GM19438 (cell line): ENCODE results near the gene LONRF3.
"Not testable (repeated sequence)": the region's sequence is repeated elsewhere in the genome, so short reads cannot be mapped to it uniquely, and the experiment has no call there.

Source experiments
- ATAC-seq: cut with Tn5 transposase; IDR thresholded peaks from one replicate; pipeline ENCODE4 v1.9.1; 2021; ENCODE audit warnings: low read depth; ENCODE audit not compliant: unreplicated experiment

LONRF3 gene

GRCh38 chrX:118980761-118981160 is 6.3 kb downstream of the LONRF3 start:
- ATAC-seq = no peak

DNA sequence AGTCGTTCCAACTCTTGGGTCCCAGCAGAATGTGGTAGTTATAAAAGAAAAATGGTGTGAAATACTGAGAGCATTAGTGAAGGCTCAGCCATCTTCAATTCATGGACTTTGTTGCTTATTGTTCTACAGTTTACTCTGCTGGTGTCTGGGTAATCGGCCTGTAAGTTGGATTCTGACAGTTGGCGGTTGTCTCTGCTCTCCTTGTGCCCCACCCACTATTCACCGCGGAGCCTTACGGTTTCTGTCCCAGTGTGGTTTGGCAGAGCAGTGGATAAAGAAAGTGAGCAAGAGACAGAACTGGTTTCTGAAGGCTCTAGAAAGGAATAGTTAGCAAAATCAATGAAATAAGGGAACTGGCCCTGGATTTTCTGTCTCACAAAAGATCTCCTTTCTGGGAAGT is 9.1 kb downstream of the LONRF3 start:
- ATAC-seq = no peak

- no peak for ATAC-seq
These were observed 14.5 kb downstream of the LONRF3 start for GRCh38 chrX:118988911-118989310.

DNA sequence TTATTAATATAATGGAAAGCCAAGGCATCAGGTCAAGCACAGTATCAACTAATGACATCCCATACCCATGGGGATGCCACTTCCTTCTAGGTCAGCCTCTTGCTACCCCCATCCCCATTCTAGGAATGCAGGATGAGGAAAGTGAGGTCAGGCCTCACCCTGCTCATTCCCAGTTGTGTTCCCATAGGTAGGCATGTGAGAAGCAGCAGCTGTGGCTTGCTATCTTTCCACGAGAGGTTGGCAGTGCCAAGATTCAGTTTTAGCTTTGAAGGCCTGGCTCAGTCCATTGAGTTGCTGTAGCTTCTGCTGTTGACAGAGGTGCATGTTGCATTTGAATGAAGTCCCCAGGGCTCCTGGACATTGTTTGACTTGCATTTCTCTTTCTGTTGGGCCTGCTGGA is 15.5 kb downstream of the LONRF3 start:
- no peak for ATAC-seq

DNA sequence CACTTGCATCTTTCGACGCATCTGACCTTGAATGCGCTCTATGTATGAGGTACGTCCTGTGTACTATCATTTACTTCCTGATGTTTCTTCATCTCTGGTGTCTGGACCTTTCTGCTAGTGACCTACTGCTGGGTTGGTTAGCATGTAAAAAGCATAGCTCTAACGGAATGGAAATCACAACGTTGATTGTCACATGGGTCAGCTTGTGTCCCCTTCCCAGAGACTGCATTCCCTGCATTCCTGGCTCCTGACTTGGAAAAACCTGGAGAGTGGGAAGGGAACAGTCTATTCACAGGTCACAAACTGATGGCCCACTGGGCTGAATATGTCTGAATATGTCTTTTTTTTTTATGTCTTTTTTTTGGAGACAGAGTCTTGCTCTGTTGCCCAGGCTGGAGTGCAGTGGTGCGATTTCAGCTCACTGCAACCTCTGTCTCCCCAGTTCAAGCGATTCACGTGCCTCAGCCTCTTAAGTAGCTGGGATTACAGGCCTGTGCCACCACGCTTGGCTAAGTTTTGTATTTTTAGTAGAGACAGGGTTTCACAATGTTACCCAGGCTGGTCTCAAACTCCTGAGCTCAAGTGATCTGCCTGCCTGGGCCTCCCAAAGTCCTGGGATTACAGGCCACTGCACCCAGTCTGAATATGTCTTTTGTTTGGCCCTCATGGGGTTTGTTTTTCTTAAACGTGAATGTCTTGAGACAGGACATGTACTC is 16.3 kb downstream of the LONRF3 start:
- no peak for ATAC-seq

DNA sequence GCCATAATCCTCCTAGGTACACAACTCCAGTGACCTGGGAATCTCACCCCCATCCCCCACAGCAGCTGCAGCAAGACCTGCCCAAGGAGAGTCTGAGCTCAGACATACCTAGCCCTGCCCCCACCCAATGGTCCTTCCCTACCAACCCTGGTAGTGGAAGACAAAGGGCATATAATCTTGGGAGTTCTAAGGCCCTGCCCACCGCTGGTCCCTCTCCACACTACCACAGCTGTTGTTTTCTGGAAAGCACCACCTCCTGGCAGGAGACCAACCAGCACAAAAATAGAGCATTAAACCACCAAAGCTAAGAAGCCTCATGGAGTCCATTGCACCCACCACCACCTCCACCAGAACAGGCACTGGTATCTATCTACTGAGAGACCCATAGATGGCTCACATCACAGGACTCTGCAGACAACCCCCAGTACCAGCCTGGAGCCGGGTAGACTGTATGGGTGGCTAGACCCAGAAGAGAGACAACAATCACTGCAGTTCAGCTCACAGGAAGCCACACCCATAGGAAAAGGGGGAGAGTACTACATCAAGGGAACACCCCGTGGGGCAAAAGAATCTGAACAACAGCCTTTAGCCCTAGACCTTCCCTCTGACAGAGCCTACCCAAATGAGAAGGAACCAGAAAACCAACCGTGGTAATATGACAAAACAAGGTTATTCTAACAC is 18.2 kb downstream of the LONRF3 start:
- ATAC-seq = not testable (repeated sequence)

DNA sequence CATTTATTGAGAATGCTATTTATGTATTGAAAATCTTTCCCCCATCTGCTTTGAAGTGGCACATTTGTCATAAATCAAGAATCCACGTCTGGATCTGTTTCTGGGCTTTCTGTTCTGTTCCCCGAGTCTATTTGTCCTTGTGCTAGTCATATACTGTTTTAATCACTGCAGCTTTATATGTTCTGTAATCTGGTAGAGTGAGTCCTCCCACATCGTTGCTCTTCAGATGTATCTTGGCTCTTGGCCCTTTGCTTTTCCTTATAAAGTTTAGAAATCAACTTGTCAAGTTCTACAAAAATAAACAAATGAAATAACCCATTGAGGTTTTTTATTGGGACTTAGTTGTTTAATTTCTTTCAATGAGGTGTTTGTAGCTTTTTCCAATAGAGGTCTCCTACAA is 29.0 kb downstream of the LONRF3 start:
- no peak for ATAC-seq

DNA sequence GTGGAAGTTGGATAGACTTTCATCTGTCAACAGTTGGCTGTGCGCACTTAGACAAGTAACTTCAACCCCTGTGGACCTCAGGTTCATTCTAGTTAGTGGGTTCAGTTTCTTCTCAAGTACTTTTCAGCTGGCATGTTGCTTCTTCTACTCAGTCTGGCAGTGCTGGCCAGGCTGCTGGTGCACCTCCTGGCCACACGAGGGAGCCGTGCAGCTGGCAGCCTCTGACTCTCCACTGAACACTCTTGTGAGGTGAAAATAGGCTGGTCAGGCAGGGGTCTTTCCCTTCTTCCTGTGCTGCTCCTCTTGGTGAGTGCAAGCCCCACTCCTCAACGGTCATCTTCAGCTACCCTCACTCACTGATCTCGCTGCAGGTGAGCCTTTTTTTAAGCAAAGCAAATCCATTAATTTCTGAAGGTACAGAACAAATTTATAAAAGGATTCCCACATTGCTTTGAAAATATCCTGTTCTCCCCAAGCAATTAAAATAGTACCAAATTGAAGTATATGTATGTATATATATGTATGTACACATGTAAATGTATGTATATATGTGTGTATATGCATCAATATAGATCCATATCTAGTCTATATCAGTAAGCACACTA is 30.6 kb downstream of the LONRF3 start:
- ATAC-seq = no peak

DNA sequence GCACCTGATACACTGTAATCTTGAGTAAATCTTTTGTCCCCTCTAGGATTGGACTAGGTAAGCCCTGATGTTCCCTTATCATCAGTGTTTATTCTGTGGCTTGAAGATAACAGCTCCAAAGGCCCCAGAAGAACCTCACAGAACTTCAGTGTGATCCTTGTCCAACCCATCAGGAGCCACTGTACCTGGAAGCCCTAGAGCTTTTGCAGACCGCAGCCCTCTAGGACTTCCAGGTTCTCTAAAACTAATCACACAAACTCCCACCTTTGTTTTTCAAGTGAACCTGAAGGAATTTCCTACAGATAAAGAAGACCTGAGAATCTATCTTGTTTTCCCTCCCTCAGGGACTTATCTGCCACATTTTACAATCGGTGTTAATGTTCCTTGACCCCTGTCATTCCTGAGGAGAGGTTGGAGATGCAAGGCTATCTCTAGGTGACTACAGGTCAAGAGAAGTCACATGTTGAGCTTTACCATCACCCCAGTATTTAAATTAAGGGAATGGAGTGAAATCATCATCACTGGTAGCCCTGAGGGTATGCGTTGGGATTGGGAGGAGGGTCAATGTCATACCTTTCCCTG is 32.9 kb downstream of the LONRF3 start:
- no peak for ATAC-seq

GRCh38 chrX:119008110-119008744 is 33.8 kb downstream of the LONRF3 start:
- no peak for ATAC-seq

GRCh38 chrX:119009071-119009470 is 34.7 kb downstream of the LONRF3 start:
- no peak for ATAC-seq

- no peak for ATAC-seq
These were observed 36.1 kb downstream of the LONRF3 start for GRCh38 chrX:119010491-119010890.

- no peak for ATAC-seq
These were observed 38.7 kb downstream of the LONRF3 start for GRCh38 chrX:119013164-119013563.

- peak; percentile 96 for ATAC-seq
These were observed 41.2 kb downstream of the LONRF3 start for GRCh38 chrX:119015407-119016237.

DNA sequence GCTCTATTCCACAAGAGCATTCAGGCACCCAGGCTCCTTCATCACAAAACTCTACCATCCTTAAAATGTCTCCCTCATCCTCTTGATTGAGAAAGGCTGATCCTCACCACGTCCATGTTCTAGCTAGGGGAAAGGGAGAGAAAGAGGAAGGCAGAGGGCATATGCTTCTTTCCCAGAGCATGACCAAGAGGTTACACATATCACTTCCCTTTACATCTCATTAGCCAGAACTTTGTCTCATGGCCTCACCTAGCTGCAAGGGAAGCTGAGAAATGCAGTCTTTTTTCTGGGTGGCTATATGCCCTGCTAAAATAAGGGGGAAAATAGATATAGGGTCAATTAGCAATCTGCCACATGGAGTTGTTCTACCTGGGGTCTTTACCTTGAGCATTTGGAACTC is 42.7 kb downstream of the LONRF3 start:
- ATAC-seq = no peak

- no peak for ATAC-seq
These were observed 51.5 kb downstream of the LONRF3 start for GRCh38 chrX:119025900-119026299.

DNA sequence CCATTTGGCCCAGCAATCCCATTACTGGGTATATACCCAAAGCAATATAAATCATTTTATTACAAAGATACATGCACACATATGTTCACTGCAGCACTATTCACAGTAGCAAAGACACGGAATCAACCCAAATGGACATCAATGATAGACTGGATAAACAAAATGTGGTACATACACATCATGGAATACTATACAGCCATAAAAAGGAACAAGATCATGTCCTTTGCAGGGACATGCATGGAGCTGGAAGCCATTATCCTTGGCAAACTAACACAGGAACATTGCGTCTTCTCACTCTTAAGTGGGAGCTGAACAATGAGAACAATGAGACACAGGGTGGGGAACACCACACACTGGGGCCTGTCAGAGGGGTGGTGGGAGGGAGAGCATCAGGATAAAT is 51.9 kb downstream of the LONRF3 start:
- ATAC-seq = not testable (repeated sequence)

DNA sequence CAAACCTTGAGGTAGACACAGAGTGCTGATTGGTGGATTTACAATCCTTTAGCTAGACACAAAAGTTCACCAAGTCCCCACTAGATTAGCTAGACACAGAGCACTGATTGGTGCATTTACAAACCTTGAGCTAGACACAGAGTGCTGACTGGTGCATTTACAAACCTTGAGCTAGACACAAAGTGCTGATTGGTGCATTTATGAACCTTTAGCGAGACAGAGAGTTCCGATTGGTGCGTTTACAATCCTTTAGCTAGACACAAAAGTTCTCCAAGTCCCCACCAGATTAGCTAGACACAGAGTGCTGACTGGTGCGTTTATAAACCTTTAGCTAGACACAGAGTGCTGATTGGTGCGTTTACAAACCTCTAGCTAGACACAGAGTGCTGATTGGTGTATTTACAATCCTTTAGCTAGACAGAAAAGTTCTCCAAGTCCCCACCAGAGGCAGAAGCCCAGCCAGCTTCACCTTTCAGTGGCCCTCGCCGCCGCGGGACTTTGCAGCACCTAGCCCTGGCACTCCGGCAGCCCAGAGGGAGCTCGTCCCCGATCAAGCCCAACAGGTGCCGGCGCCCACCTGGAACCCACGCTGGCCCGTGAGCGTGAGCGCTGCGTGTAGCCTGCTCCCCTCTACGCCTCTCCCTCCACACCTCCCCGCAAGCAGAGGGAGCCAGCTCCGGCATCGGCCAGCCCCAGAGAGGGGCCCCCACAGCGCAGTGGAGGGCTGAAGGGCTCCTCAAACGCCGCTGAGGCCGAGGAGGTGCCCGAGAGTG is 53.7 kb downstream of the LONRF3 start:
- not testable (repeated sequence) for ATAC-seq

GRCh38 chrX:119028733-119029330 is 54.4 kb downstream of the LONRF3 start:
- ATAC-seq = no peak
